ENCODE data around the gene PTK6.

GRCh38 chr20:63555661-63556381, 18.6 kb upstream of the PTK6 start:
- TF ChIP-seq CTCF (IDR thresholded peaks at IDR 0.05; ENCODE audit: low read depth, low read length, poor library complexity, severe bottlenecking) = no peak
- no peak for TF ChIP-seq EZH2phosphoT487 (IDR thresholded peaks at IDR 0.05; ENCODE audit: borderline replicate concordance, low read length)
